Ammon's horn (tissue), 1 donor: ENCODE results near the gene NDUFA12.
"Not testable (repeated sequence)": the region's sequence is repeated elsewhere in the genome, so short reads cannot be mapped to it uniquely, and the experiment has no call there.

Experiments used
- DNase-seq: peaks from one replicate; pipeline ENCODE4 v3.0.0-alpha.2; 2016; ENCODE audit warnings: low spot score

The NDUFA12 gene

DNA sequence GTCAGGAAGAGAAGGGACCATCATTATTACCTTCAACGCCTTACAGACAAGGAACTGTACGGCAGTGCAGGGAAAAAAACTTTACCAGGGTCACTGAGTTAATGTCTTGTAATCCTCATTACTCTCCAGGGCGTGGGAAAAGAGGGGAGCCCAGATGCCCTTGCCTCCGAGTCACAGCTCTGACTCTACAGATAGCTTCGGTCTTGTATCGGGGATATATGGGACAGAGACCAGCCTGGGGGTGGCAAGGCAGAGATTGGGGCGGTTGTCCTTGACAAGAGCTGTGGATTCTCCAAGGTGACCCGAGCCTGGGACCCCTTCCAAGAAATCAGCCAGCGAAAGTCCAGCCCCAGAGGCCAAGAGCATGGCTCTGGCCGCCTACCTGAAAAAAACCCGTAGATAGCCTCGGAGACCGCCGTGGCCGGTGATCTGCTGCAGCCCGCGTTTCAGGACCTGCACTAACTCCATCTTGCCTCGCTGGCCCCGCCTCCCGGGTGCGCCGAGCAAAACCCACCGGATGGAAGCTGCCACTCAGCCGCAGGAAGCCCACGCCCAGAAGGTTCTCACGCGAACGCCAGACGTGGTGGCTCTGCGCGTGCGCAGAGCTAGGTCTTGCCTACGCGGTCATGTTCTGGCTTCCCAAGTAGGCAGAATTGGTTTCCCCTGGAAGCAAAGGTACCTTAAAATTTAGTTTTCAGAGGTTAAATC is at the start of gene NDUFA12:
NDUFA12 (minus strand) TSS at position 485 of the 708 bp plus-strand sequence; CDS start at position 468, 17 bp downstream.
- peak; percentile 96 for DNase-seq

DNA sequence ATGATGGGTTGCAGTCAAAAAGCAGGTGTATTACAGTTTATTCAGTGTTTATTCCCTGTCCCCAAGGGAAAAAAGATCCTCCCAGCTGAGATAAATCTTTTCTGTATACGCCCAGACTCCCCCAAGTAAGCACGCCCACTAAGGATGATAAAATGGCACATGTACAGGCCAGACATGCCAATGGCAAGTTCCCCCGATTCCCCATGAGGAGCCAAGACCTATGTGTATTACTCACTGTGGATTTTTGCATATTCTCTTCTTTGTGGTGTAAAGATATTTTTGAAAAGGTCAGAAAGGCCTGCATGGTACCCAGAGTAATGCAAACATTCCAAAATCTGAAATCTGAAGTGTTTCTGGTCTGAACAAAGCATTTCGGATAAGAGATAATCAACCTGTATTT is 47.7 kb upstream of the NDUFA12 start:
- DNase-seq = no peak

DNA sequence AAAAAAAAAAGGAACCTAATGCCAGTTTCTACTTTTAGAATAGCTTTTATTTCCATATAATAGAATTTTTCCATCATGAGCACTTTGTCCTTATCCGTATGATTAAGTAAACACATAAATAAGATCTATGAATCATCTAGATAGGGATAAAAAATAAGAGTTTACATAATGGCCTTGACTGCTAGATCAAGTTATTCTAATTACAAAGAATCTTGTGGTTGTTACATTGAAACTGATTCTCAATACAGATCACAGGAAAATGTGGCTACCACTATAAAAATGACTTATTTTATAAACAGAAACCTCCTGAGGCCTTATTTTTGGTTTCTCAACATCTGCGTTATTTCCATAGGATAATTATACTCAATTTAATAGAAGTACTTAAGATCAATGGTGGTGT is 34.4 kb upstream of the NDUFA12 start:
- no peak for DNase-seq

DNA sequence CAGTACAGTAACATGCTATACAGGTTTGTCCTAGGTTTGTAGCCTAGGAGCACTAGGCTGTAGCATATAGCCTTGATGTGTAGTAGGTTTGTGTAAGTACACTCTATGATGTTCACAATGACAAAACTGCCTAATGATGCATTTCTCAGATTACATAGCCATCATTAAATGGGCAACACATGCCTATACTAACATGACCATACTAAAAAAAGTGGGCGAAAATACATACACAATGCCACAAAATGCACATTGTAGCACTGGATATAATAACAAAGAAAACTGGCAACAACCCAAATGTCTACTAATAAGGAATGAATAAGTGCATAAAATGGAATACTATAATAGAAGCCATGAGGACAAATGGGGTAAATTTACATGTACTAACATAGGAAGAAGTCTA is 31.3 kb upstream of the NDUFA12 start:
- DNase-seq = no peak

DNA sequence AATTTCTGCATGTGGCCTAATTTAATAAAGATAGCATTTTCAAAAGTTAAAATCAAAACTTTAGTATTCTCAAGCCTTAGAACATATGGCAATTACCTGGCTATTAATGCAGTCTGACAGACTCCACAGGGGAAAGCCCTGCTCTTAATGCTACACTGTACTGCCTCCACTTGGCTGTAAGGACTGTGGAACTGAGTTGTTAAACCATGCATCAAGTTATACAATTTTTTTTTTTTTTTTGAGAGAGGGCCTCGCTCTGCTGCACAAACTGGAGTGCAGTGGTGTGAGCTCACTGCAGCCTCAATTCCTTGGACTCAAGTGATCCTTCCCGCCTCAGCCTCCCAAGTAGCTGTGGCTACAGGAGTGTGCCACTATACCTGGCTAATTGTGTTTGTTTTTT is 19.0 kb upstream of the NDUFA12 start:
- DNase-seq = no peak

DNA sequence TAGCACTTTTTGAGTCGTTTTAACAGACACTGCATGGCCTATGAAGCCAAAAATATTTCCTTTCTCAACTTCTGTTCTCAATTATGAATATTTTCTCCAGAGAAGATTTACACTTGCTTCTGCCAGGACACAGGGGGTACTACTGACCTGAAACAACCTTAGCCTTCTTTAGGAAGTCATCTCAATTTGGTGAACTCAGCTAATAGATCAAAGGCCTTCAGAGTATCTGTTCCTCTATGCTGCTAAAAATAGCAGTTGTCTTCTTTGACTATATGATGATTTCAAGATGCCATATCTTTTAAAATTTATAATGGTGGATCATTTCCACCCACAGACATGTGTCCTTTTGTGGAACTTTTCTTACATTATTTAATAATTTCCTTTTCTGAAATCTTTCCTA is 14.0 kb upstream of the NDUFA12 start:
- no peak for DNase-seq

DNA sequence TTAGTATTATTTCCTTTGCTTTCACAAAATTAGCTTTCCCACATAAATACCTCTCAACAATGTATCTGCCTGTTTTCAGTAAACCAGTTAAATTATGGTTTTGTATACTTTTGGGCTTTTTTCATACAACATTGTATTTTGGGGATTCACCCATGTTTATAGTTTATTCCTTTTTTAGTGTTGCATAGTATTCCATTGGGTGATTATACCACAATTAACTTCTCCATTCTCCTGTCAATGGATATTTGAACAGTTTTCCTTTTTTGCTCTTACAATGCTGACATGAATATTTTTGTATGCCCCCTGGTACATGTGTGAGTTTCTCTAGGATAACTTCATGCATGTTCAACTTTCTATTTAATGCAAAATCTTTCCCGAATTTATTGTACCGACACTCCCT is 12.6 kb upstream of the NDUFA12 start:
- no peak for DNase-seq

DNA sequence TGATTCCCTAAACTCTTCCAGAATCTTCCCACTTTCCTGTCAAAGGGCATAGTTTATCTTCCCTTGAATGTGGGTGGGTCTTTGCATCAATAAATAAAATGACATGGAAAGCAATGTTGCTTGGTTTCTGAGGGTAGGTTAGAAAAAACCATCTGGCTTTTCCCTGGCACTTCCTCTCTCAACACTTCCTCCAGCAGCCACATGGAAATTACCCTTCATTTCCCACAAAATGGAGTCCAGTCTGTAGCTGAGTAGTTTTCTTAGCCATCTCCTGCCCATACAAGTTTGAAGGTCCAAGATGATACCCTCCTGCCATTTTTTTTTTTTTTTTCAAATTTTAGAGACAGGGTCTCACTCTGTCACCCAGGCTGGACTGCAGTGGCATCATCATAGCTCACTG is 11.1 kb upstream of the NDUFA12 start:
- no peak for DNase-seq

DNA sequence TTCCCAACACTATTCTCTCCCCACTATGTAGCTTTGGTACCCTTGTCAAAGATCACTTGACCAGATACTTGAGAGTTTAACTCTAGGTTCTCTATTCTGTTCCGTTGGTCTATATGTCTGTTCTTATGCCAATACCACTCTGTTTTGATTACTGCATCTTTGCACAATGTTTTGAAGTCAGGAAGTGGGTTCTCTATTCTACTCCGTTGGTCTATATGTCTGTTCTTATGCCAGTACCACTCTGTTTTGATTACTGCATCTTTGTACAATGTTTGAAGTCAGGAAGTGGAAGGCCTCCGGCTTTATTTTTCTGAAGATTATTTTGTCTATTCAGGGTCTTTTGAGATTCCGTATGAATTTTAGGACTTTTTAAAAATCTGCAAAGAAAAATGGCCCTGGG is 2.7 kb upstream of the NDUFA12 start:
- no peak for DNase-seq

DNA sequence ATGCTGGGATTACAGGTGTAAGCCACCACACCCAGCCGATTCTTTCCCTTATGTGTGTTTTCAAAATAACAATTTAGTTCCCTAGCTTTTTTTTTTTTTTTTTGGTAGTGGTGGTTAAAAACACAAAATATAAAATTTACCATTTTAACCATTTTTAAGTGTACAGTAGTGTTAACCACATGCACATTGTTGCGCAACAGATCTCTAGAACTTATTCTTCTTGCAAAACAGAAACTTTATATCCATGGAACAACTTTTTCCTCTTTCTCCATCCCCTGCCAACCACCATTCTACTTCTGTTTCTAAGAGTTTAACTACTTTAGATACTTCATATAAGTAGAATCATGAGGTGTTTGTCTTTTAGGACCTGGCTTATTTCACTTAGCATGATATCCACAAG is 1.1 kb upstream of the NDUFA12 start:
- no peak for DNase-seq

DNA sequence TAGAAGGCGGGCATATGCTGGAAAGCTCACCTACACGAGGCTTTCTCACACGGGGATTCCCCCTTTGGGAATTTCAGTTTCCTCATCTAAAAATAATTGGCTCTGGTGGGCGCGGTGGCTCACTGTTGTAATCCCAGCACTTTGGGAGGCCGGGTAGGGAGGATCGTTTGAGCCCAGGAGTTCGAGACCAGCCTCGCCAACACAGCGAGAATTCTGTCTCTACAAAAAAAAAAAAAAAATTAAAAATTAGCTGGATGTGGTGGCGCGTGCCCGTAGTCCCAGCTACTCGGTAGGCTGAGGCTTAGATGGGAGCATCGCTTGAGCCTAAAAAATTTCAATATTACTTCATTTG is 400 bp upstream of the NDUFA12 start:
- no peak for DNase-seq

DNA sequence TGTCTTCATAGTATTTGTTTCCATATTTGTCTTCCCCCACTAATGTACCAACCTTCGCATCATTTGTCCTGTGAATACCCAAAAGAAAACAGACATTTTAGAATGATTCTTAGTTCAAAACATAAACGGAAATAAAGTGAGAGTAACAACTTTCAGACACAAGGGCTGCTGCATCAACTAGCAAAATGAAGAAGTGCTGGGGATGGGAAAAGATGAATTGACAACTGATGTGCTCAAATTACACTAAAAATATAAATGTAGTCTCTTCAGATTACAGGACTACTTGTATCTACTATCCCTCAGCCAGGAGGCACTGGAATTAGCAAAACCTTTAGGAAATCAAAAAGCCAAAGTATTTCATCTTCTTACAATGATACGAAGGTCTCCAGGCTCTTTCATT is 743 bp downstream of the NDUFA12 start:
- DNase-seq = no peak

DNA sequence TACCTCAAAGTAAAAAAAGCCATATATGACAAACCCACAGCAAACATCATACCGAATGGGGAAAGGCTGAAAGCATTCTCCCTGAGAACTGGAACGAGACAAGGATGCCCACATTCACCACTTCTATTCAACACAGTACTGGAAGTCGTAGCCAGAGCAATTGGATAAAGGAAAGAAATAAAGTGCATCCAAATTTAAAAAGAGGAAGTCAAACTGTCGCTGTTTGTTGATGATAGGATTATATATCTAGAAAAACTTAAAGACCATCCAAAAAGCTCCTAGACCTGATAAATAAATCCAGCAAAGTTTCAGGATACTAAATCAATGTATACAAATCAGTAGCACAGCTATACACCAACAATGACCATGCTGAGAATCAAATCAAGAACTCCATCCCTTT is 5.2 kb downstream of the NDUFA12 start:
- no peak for DNase-seq

DNA sequence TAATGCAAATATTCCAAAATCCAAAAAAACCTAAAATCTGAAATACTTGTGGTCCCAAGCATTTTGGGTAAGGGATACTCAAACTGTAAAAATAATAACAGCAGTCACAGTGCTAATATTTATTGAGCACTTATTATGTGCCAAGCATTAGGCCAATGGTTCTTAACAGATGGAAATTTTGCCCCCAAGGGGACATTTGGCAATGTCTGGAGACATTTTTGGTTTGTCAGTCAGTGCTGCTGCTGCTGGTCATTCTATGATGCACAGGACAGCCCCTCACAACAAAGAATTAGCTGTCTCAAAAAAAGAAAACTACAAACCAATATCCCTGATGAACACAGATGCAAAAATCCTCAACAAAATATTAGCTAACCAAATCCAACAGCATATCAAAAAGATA is 5.8 kb downstream of the NDUFA12 start:
- no peak for DNase-seq

DNA sequence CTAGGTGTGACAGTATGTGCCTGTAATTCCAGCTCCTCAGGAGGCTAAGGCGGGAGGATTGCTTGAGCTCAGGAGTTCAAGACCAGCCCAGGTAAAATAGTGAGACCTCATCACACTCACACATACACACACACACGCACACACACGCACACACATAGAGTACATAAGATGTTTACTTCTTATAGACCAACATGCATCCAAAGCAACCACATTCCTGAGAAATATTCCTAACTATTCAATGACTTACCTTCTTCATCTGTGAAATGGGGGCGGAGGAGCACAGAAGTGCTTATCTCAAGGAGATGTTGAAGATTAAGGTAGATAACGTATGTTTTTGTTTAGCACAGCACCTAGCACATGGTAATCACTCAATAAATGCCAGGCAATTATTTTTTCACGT is 6.4 kb downstream of the NDUFA12 start:
- no peak for DNase-seq

DNA sequence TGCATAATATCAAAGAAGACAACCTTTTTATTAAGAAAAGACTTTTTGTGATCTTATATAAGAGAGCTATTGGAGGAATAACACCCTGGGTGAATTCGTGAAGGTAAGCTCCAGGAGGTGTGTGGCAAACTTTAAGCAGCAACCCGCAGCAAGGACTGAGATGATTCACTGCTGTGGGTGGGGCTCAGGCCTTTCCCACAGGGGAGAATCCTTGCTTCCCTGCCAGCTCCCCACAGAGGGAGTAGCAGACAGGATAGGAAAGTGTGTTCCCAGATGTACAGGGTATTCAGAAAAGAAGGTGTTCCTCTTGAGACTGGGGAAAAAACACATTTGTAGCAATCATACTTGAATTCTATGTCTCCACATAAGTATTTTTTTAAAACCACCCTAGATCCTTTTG is 9.2 kb downstream of the NDUFA12 start:
- DNase-seq = no peak

DNA sequence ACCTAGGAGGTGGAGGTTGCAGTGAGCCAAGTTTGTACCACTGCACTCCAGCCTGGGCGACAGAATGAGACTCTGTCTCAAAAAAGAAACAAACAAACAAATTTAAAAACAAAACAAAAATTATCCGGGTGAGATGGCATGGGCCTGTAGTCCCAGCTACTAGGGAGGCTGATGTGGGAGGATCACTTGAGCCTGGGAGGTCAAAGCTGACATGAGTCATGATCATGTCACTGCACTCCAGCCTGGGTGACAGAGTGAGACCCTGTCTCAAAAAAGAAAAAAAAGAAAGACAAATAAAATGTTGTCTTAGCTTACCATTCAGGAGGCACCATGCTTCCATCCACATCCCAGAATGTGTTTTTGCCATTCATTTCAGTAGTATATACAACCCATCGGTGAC is 9.6 kb downstream of the NDUFA12 start:
- DNase-seq = not testable (repeated sequence)

DNA sequence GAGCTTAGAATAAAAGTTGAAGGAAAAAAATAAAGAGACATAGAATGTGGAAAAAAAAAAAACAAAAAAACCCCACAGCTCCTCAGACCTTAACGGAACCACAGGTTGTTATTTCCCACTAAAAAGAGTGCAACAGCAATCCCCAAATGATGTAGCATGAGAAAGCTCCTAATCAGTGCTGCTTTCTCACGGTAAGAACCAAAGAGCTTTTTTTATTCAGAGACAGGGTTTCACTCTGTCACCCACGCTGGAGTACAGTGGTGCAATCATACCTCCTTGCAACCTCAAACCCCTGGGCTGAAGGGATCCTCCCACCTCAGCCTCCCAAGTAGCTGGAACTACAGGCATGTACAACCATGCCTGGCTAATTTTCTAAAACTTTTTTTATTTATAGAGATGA is 13.3 kb downstream of the NDUFA12 start:
- no peak for DNase-seq

DNA sequence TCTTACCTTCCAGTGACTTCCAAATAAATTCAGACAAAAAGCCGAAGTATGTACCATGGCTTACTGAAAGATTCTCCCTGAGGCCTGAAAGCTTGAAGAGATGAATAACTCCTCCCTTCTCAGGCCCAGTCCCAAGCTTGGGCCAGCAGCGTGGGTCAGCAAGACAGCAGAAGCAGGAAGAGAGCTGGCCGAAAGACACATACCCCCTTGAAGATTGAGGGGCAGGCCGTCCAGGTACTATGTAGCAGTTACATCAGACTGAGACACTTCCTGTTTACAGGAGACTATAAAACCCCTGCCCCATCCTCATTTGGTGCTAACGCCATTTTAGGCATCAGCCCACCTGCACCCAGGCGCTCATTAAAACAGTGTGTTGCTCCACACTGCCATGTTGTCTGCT is 15.0 kb downstream of the NDUFA12 start:
- no peak for DNase-seq

DNA sequence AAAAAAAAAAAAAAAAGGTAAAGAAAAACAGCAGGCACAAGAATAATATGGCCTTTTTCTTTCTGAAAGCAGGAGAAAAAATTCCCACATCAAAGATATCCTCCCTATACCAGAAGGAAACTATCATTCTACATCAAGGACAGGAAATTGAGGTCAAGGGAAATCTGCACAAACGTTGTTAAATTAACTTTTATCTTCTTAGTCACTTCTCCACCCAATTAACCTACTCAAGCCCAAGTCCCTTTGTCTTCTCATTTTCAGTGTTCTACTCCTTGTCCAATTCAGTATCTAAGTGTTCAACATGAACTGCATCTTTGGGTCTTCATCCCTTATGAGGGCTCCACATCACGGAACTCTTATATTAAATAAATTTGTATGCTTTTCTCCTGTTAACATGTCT is 15.7 kb downstream of the NDUFA12 start:
- no peak for DNase-seq

DNA sequence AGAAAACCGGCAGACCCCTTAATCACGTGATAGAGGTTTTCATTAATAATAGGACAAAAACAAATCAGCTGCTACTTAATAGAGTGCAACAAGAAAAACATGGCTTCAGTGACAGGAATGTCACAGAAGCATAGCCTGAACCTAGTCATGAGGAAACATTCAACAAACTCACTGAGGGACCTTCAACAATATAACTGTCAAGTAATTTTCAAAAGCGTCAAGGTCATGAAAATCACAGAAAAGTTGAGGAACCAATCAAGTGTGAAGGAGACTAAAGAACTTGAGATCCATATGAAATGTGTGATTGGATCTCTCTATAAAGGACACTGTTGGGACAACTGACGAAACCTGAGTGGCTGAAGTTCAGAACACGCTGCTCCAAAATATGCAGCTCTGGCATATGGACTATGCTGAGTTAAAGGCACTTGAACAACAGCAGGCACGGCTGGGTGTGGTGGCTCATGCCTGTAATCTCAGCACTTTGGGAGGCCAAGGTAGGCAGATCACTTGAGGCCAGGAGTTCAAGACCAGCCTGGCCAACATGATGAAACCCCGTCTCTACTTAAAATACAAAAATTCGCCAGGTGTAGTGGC is 16.3 kb downstream of the NDUFA12 start:
- no peak for DNase-seq

DNA sequence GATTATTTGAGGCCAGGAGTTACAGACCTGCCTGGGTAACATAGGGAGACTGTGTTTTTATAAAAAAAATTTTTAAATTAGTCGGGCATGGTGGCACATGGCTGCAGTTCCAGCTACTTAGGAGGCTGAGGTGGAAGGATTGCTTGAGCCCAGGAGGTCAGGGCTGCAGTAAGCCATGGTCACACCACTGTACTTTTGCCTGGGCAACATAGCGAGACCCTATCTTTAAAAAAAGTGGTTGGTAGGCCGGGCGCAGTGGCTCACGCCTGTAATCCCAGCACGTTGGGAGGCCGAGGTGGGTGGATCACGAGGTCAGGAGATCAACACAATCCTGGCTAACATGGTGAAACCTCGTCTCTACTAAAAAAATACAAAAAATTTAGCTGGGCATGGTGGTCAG is 18.4 kb downstream of the NDUFA12 start:
- DNase-seq = not testable (repeated sequence)

DNA sequence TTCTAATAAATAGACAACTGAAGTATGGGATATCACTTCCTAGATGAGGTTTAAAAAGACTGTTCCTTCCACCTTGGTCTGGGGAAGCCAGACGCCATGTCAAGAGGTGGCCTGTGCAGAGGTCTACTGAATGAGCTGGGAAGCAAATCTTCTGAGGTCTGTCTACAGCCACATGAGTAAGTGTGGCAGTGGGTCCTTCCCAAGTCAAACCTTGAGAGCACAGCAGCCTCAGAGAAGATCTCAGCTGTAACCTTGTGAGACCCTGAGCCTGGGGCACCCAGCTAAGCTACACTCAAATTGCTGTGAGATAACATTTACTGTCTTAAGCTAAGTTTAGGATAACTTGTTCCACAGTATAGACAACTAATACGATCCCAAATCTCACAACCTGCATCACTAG is 20.2 kb downstream of the NDUFA12 start:
- DNase-seq = no peak

DNA sequence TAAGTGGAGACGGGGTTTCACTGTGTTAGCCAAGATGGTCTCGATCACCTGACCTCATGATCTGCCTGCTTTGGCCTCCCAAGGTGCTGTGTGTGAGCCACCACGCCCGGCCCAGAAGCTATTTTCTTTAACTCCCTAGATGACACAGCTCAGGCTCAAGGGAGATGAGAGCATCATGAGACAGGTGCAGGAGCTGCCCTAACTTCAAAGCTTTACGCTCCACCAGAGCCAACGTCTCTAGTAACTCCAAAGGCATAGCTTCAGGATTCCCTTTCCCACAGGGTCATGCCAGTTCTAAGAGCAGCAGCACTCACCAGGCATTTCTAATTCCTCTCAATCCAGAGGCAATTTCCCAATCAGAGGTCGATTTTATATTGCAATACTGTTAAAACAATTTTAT is 21.0 kb downstream of the NDUFA12 start:
- DNase-seq = no peak
